Upper lobe of right lung (tissue), 1 donor: ENCODE measurements around the gene WNK2. TPM values are rescaled to one million over a fixed set of nuclear protein-coding genes. Genes with fewer than 3 reads are reported as not detected.
A peak's percentile ranks its signal among the peaks of the same experiment; 100 is the strongest.

Experiments
- ATAC-seq: fragments of 200-7000 bp; cut with Tn5 transposase; one replicate; pipeline ENCODE4 v1.9.1; 2020; ENCODE audit warnings: mild to moderate bottlenecking, moderate library complexity
- DNase-seq: peaks from one replicate; pipeline ENCODE4 v3.0.0-alpha.2; 2020
- H3K27ac ChIP-seq: fragments of 200-600 bp; one replicate; pipeline ENCODE4 v1.8.0; 2022
- H3K27me3 ChIP-seq: fragments of 200-600 bp; one replicate; pipeline ENCODE4 v1.8.0; 2022; ENCODE audit warnings: mild to moderate bottlenecking
- H3K36me3 ChIP-seq: fragments of 200-600 bp; one replicate; pipeline ENCODE4 v1.8.0; 2022
- H3K4me1 ChIP-seq: fragments of 200-600 bp; one replicate; pipeline ENCODE4 v1.8.0; 2022
- H3K4me3 ChIP-seq: fragments of 200-600 bp; one replicate; pipeline ENCODE4 v1.8.0; 2022; ENCODE audit warnings: mild to moderate bottlenecking
- H3K9me3 ChIP-seq: fragments of 200-600 bp; one replicate; pipeline ENCODE4 v1.8.0; 2022
- CTCF ChIP-seq: fragments of 200-600 bp; IDR thresholded peaks from one replicate; pipeline ENCODE4 v1.8.0; 2022; ENCODE audit warnings: antibody characterized with exemption
- intact Hi-C: fragments of 100-400 bp; cut with DNase I; formaldehyde crosslinking; loops from one replicate; pipeline ENCODE4 v1.11.0; 2022
- total RNA-seq: library from RNA; stranded (reverse); fragmentation: NEBNext Ultra II Directional; extraction: Animal tissue kit (Norgen Biotek cat#: 25700); gene quantifications from one replicate; pipeline ENCODE4 v1.2.1, GENCODE V29; 2021
- donor health status: DM: no; HTN: yes; CAD: no; lungs with severe emphysema.

The WNK2 gene
- total RNA-seq, 1 donor from 2014 or later: 0.35 TPM

- peak; percentile 98 for TF ChIP-seq CTCF
- Histone ChIP-seq H3K27ac (no peak overlapping the region), H3K4me3 (no peak overlapping the region), H3K27me3 (no peaks in the 10 kb centered on the region), H3K4me1 (peaks cover 3% of the 10 kb centered on the region), H3K9me3 (no peaks in the 10 kb centered on the region), H3K36me3 (no peaks in the 10 kb centered on the region)
- DNase-seq (peak; percentile 93), ATAC-seq (peak; percentile 99)
- intact Hi-C loops: loop anchor here (10.0 kb wide), 1 partner anchor 145 kb away; no protein-coding TSS in a partner anchor
These were observed 24.1 kb upstream of the WNK2 start for GRCh38 chr9:93159601-93160471.

GRCh38 chr9:93161786-93162562 is 22.0 kb upstream of the WNK2 start:
- no peak for ATAC-seq
- no peak overlapping the region for H3K27ac ChIP-seq
- no peak for DNase-seq
- intact Hi-C loops: no loop called here
- no peaks in the 10 kb centered on the region for H3K27me3 ChIP-seq
- peaks cover 3% of the 10 kb centered on the region for H3K4me1 ChIP-seq
- no peak overlapping the region for H3K4me3 ChIP-seq
- H3K9me3 ChIP-seq: no peaks in the 10 kb centered on the region
- no peaks in the 10 kb centered on the region for H3K36me3 ChIP-seq
- TF ChIP-seq CTCF: no peak

- Histone ChIP-seq H3K4me1 (peaks cover 3% of the 10 kb centered on the region), H3K27ac (no peak overlapping the region), H3K27me3 (no peaks in the 10 kb centered on the region), H3K4me3 (no peak overlapping the region), H3K36me3 (no peaks in the 10 kb centered on the region), H3K9me3 (no peaks in the 10 kb centered on the region)
- TF ChIP-seq CTCF: no peak
- ATAC-seq: no peak
- intact Hi-C loops: no loop called here
- DNase-seq: no peak
These were observed 19.9 kb upstream of the WNK2 start for GRCh38 chr9:93164085-93164484.

GRCh38 chr9:93166699-93167098 is 17.2 kb upstream of the WNK2 start:
- intact Hi-C loops: no loop called here
- no peak for TF ChIP-seq CTCF
- Histone ChIP-seq H3K9me3 (no peaks in the 10 kb centered on the region), H3K4me1 (no peaks in the 10 kb centered on the region), H3K4me3 (no peak overlapping the region), H3K27me3 (no peaks in the 10 kb centered on the region), H3K27ac (no peak overlapping the region), H3K36me3 (no peaks in the 10 kb centered on the region)
- DNase-seq (no peak), ATAC-seq (no peak)

GRCh38 chr9:93167185-93167584 is 16.8 kb upstream of the WNK2 start:
- TF ChIP-seq CTCF: no peak
- no peaks in the 10 kb centered on the region for H3K4me1 ChIP-seq
- intact Hi-C loops: no loop called here
- no peaks in the 10 kb centered on the region for H3K36me3 ChIP-seq
- H3K9me3 ChIP-seq: no peaks in the 10 kb centered on the region
- H3K27ac ChIP-seq: no peak overlapping the region
- no peaks in the 10 kb centered on the region for H3K27me3 ChIP-seq
- DNase-seq (no peak), ATAC-seq (no peak)
- no peak overlapping the region for H3K4me3 ChIP-seq
